Activated naive CD4-positive, alpha-beta T cell treated with Interleukin-2 at 50 U/mL for 16 hours (primary cell): ENCODE results near the gene PRRC2A.

Experiments
- DNase-seq: peaks from one replicate; pipeline ENCODE4 v3.0.0-alpha.2; 2020

The PRRC2A gene

DNA sequence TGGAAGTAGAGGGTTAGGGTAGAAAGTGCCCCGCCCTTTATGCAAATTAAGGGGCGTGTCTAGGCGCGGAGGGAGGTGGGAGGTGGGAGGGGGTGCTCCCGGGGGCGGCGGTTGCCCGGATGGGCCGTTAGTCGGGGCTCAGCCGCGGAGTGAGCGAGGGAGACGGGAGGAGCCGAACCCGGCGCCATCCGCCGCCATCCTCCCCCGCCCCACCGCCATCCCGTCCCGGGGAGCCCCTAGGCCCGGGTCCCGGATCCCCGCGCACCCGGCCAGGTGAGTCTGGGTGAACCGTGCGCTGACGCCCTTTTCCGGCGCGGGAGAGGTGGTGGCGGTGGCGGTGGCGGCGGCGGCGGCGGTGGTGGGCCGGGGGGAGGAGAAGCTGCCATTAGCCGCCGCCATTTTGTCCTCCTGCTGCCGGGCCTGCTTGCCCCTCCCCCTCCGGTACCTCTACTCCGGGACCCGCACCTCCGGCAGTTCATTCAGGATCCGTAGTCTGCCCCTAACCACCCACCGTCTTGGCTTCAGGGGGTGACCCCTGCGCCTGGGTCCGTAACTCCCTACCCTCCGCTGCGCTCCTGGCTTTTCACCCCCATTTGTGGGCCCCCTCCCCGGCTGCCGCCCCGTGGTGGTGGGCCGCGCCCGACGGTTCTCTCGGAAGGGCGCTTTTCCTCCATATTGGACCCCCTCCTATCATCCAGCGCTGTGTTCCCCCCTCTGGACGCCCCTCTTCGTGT is at the start of gene PRRC2A:
PRRC2A (plus strand) TSS at position 130 of the 734 bp plus-strand sequence. CDS start 2,075 bp downstream, outside the sequence.
- DNase-seq, result peak; percentile 82

DNA sequence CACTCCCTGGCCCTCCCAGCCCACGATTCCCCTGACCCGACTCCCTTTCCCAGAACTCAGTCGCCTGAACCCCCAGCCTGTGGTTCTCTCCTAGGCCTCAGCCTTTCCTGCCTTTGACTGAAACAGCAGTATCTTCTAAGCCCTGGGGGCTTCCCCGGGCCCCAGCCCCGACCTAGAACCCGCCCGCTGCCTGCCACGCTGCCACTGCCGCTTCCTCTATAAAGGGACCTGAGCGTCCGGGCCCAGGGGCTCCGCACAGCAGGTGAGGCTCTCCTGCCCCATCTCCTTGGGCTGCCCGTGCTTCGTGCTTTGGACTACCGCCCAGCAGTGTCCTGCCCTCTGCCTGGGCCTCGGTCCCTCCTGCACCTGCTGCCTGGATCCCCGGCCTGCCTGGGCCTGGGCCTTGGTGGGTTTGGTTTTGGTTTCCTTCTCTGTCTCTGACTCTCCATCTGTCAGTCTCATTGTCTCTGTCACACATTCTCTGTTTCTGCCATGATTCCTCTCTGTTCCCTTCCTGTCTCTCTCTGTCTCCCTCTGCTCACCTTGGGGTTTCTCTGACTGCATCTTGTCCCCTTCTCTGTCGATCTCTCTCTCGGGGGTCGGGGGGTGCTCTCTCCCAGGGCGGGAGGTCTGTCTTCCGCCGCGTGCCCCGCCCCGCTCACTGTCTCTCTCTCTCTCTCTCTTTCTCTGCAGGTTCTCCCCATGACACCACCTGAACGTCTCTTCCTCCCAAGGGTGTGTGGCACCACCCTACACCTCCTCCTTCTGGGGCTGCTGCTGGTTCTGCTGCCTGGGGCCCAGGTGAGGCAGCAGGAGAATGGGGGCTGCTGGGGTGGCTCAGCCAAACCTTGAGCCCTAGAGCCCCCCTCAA is 48.2 kb upstream of the PRRC2A start, which contains the start of gene LTA:
LTA (plus strand) TSS at position 249 of the 871 bp plus-strand sequence; CDS start at position 703, 454 bp downstream.
- peak; percentile 84 for DNase-seq

DNA sequence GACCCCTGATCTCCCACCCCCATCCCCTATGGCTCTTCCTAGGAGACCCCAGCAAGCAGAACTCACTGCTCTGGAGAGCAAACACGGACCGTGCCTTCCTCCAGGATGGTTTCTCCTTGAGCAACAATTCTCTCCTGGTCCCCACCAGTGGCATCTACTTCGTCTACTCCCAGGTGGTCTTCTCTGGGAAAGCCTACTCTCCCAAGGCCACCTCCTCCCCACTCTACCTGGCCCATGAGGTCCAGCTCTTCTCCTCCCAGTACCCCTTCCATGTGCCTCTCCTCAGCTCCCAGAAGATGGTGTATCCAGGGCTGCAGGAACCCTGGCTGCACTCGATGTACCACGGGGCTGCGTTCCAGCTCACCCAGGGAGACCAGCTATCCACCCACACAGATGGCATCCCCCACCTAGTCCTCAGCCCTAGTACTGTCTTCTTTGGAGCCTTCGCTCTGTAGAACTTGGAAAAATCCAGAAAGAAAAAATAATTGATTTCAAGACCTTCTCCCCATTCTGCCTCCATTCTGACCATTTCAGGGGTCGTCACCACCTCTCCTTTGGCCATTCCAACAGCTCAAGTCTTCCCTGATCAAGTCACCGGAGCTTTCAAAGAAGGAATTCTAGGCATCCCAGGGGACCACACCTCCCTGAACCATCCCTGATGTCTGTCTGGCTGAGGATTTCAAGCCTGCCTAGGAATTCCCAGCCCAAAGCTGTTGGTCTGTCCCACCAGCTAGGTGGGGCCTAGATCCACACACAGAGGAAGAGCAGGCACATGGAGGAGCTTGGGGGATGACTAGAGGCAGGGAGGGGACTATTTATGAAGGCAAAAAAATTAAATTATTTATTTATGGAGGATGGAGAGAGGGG is 47.0 kb upstream of the PRRC2A start:
- DNase-seq, result no peak

DNA sequence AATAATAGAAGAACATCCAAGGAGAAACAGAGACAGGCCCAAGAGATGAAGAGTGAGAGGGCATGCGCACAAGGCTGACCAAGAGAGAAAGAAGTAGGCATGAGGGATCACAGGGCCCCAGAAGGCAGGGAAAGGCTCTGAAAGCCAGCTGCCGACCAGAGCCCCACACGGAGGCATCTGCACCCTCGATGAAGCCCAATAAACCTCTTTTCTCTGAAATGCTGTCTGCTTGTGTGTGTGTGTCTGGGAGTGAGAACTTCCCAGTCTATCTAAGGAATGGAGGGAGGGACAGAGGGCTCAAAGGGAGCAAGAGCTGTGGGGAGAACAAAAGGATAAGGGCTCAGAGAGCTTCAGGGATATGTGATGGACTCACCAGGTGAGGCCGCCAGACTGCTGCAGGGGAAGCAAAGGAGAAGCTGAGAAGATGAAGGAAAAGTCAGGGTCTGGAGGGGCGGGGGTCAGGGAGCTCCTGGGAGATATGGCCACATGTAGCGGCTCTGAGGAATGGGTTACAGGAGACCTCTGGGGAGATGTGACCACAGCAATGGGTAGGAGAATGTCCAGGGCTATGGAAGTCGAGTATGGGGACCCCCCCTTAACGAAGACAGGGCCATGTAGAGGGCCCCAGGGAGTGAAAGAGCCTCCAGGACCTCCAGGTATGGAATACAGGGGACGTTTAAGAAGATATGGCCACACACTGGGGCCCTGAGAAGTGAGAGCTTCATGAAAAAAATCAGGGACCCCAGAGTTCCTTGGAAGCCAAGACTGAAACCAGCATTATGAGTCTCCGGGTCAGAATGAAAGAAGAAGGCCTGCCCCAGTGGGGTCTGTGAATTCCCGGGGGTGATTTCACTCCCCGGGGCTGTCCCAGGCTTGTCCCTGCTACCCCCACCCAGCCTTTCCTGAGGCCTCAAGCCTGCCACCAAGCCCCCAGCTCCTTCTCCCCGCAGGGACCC is 46.1 kb upstream of the PRRC2A start:
- DNase-seq, result peak; percentile 58

DNA sequence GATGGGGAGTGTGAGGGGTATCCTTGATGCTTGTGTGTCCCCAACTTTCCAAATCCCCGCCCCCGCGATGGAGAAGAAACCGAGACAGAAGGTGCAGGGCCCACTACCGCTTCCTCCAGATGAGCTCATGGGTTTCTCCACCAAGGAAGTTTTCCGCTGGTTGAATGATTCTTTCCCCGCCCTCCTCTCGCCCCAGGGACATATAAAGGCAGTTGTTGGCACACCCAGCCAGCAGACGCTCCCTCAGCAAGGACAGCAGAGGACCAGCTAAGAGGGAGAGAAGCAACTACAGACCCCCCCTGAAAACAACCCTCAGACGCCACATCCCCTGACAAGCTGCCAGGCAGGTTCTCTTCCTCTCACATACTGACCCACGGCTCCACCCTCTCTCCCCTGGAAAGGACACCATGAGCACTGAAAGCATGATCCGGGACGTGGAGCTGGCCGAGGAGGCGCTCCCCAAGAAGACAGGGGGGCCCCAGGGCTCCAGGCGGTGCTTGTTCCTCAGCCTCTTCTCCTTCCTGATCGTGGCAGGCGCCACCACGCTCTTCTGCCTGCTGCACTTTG is 45.1 kb upstream of the PRRC2A start, which contains the start of gene TNF:
TNF (plus strand) TSS at position 231 of the 567 bp plus-strand sequence; CDS start at position 408, 177 bp downstream.
- peak; percentile 88 for DNase-seq

DNA sequence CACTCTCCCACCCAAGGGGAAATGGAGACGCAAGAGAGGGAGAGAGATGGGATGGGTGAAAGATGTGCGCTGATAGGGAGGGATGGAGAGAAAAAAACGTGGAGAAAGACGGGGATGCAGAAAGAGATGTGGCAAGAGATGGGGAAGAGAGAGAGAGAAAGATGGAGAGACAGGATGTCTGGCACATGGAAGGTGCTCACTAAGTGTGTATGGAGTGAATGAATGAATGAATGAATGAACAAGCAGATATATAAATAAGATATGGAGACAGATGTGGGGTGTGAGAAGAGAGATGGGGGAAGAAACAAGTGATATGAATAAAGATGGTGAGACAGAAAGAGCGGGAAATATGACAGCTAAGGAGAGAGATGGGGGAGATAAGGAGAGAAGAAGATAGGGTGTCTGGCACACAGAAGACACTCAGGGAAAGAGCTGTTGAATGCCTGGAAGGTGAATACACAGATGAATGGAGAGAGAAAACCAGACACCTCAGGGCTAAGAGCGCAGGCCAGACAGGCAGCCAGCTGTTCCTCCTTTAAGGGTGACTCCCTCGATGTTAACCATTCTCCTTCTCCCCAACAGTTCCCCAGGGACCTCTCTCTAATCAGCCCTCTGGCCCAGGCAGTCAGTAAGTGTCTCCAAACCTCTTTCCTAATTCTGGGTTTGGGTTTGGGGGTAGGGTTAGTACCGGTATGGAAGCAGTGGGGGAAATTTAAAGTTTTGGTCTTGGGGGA is 44.4 kb upstream of the PRRC2A start:
- DNase-seq, result no peak

DNA sequence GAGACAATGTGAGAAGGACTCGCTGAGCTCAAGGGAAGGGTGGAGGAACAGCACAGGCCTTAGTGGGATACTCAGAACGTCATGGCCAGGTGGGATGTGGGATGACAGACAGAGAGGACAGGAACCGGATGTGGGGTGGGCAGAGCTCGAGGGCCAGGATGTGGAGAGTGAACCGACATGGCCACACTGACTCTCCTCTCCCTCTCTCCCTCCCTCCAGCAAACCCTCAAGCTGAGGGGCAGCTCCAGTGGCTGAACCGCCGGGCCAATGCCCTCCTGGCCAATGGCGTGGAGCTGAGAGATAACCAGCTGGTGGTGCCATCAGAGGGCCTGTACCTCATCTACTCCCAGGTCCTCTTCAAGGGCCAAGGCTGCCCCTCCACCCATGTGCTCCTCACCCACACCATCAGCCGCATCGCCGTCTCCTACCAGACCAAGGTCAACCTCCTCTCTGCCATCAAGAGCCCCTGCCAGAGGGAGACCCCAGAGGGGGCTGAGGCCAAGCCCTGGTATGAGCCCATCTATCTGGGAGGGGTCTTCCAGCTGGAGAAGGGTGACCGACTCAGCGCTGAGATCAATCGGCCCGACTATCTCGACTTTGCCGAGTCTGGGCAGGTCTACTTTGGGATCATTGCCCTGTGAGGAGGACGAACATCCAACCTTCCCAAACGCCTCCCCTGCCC is 43.5 kb upstream of the PRRC2A start:
- DNase-seq, result peak; percentile 60

DNA sequence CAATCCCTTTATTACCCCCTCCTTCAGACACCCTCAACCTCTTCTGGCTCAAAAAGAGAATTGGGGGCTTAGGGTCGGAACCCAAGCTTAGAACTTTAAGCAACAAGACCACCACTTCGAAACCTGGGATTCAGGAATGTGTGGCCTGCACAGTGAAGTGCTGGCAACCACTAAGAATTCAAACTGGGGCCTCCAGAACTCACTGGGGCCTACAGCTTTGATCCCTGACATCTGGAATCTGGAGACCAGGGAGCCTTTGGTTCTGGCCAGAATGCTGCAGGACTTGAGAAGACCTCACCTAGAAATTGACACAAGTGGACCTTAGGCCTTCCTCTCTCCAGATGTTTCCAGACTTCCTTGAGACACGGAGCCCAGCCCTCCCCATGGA is 42.9 kb upstream of the PRRC2A start:
- no peak for DNase-seq

DNA sequence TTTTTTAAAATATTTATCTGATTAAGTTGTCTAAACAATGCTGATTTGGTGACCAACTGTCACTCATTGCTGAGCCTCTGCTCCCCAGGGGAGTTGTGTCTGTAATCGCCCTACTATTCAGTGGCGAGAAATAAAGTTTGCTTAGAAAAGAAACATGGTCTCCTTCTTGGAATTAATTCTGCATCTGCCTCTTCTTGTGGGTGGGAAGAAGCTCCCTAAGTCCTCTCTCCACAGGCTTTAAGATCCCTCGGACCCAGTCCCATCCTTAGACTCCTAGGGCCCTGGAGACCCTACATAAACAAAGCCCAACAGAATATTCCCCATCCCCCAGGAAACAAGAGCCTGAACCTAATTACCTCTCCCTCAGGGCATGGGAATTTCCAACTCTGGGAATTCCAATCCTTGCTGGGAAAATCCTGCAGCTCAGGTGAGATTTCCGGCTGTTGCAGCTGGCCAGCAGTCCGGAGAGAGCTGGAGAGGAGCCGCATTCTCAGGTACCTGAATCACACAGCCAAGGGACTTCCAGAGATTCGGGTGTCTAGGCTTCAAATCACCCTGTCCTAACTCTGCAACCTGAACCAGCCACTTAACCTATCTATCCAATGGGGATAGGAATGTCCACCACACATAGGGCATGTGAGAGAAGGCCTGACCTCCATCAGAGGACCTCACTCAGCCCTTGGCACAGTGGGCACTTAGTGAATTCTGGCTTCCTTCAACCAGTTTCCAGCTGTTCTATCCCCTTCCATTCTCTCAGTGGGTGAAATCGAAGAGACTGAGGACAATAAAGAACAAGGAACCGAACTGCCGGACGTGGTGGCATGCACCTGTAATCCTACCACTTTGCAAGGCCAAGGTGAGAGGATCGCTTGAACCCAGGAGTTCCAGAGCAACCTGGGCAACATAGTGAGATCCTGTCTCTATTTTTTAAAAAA is 42.1 kb upstream of the PRRC2A start:
- DNase-seq, result peak; percentile 12

DNA sequence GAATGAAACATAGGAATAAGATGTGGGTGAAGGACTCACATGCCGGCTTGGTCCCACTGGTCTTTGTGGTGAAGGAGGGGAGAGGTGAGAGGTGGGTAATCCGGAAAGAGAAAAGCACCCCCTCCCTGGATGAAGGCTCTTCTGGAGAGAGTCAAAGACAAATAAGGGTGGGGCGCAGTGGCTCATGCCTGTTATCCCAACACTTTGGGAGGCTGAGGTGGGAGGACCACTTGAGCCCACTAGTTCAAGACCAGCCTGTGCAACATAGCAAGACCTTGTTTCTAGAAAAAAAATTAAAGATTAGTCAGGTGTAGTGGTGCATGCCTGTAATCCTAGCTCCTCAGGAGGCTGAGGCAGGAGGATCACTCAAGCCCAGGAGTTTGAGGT is 41.4 kb upstream of the PRRC2A start:
- DNase-seq, result peak; percentile 23

DNA sequence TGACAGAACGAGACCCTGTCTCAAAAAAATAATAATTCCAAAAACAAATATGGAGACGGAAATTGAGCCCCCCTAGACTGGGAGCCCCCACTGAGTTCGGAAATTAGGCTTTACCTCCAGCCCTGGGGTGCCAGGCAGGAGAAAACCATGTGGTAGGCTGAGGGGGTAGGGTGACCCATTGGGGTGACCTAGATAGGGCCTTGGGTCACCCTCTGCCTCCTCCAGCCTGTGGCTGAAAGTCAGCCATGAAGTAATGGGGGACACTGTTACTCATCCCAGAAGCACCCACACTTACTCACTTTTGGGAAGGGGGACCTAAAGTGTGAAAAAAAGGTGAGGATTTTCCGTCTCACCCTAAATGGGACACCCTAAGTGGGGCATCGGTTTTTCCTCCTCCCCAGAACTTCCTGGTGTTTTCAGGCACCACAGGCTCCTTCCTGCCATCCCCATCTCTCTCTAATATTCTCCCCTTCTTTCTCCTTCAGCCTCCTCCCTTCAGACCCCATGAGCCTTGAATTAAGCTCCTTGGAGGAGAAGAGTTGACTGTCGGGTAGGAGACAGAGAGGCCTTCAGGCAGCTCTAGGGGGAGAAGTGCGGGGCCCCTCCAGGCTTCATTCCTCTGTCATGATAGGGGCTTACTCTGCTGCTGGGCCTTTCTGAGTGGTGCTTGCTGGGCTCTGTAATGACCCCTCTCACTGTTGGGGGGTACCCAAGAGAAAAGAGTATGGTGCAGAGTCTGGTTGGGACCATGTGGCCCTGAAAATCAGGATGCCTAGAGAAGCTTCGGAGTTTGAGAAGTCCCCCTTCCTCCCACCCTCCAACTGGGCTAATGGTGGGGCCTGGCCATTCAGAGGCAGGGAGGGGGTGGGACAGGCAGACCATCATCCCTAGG is 40.7 kb upstream of the PRRC2A start:
- peak; percentile 35 for DNase-seq

DNA sequence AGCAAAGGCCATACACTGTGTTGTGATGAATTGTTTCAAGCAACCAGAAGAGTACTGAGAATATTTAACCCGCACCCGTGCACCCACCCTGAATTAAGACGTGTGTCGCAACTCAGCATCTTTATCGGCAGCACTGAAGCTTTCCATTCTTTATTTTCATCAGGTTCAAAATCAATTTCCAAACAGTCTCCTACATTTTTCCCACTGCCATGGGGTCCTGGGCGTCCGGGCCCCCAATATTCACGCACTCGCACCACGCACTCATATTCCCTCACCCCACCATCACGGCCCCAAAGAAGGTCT is 40.1 kb upstream of the PRRC2A start:
- no peak for DNase-seq

DNA sequence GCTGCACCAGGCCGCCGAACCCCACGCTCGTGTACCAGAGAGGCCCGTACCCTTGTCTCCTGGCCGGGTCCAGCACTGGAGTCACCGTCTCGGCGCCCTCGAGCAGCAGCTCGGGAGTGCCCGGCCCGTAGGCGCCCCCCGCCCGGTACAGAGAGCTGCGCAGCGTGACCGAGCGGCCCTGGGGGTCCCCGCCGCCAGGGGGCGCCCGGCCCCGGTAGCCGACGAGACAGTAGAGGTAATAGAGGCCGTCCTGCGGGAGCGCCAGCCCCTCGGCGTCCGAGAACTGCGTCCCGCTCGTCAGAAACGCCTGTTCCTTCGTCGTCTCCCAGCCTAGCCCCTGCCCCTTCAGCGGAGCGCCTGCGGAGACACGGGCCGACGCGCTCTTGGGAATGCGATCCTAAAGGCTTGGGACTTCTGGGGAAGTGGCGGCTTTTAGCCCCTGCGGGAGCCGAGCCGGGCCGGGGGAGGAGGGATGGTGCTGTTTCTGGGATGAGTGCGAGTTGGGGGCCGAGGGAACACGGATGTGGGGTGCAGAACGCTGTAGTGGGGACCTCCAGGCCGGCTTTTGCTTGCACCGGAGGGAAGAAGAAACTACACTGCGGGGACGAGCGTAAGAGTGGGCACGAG is 39.6 kb upstream of the PRRC2A start:
- peak; percentile 89 for DNase-seq

DNA sequence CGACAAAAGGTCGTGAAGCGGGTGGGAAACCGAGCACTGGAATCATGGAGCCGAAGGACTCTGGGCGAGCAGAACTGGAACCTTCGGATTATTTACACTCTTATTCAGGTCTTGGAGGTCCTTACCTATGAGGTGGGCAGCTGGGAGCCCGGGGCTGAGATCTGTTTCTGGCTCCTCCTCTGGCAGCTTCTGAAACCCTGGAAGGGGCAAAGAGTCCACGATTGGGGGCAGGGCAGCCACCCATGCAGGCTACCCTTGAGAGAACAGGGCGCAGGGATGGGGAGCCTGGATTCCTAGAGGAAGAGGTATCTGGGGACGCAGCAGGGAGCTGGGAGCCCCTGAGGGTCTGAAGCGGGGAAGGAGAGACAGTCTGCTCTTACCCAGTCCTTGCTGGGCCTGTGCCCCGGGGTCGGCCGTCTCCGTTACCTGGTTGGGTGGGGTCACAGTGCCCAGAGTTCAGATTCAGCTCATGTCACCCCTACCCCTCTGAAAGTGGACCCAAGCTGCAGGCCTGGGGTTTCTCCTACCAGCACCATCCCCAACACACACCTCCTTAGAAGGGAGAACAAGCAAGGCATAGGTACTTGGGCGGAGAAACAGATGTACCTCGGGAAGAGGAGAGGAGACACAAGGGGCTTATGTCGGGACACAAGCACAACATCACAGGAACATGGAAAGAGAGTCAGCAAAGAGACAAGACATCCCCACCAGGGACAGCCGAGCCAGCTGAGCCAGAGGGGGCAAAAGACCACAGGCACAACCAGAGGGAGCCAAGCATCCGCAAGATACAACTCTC is 38.9 kb upstream of the PRRC2A start:
- peak; percentile 15 for DNase-seq

DNA sequence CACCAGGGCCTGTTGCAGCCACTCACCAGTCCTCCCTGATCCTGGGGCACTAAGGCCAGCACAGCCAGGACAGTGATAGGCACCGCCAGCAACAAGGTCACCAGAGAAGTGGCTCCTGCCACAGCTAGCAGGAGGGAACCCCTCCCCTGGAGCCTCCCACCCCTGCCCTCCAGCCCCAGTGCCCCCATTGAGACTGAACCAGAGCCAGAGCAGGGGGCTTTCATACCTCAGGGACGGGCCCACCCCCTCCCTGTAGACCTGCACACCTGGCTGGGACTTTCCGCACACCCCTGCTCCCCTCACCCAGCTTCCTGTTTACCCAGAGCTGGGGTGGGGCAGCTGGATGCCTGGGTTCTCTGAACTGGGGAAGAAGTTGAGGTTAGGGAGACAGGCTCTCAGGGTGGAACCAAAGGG is 38.3 kb upstream of the PRRC2A start, which contains the start of gene LTB:
LTB (minus strand) TSS at position 195 of the 414 bp plus-strand sequence; CDS start at position 188, 7 bp downstream.
- DNase-seq, result peak; percentile 59

DNA sequence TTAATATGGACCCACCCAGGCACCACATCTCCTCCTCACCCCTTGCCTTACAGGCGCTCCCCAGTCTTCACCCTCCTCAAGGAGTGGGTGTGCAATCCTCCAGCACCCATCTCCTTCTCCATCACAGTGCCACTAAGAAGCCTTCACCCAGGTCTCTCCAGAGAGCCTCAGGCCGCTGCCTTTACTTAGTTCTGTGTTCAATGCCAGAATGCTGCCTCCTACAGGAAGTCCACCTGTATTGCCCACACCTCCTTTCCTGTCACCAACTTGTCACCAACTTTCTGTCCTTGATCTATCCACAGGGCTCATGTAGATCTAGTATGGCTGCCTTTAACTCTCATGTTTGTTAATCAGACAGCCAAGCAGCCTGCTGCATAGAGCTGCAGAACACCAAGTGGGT is 35.0 kb upstream of the PRRC2A start:
- DNase-seq, result peak; percentile 42
